NCI-H345 treated with DMSO at 0.1 percent for 48 hours (cell line): ENCODE results near the gene NHSL1.
A peak's percentile ranks its signal among the peaks of the same experiment; 100 is the strongest.

Source experiments
- DNase-seq: peaks from one replicate; lab custom pipeline; 2025; ENCODE audit not compliant: unreplicated experiment; lab: John Stamatoyannopoulos, UW

NHSL1 gene

DNA sequence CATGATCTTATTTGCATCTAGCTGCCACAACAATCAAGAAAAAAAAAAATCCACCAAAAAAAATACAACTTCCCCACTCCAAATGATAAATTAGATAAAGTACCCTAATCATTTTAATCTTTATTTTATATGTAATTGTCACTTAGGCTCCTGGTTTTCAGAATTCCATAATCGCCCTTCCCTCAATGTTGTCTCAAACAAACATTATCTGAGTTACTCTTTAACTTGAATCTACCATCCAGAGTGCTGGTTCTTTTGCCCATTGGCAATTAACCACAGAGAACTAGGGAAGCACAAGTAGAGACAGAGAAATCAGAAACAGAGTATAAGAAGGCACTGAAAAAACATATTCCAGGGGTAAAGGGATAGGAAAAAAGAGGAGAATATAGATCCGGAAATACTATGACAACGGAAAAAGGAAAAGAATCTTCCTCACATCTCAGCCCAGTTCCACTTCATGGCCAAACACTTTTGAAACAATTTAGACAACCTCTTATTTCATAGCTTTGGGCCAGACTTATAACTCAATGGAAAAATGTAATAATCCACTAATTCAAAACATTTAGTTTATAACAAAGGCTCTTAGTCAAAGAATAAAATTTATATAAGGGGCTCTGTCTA, 861 bp upstream of the NHSL1 start:
- no peak for DNase-seq

GRCh38 chr6:138498629-138499302, 528 bp downstream of the NHSL1 start:
- DNase-seq, result no peak

- no peak for DNase-seq
These were observed 2.0 kb downstream of the NHSL1 start for GRCh38 chr6:138497286-138497685.

DNA sequence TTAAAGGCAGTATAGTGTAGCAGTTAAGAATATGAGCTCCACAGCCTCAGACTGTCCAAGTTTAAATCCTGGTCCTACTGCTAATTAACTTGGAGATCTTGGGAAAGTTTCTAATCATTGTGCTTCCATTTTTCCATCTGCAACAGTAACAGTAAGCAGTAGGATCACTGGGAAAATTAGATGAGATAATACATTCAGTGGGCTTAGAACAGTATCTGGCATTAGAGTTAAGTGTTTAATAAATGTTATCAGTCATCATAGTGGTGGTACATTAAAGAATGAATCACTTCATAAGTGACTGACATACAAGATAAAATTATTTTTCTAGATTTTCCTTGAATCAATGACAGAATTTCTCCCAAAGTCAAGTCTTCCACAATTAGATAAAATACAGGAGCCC, 5.0 kb downstream of the NHSL1 start:
- no peak for DNase-seq

- no peak for DNase-seq
These were observed 5.9 kb downstream of the NHSL1 start for GRCh38 chr6:138493413-138493812.

DNA sequence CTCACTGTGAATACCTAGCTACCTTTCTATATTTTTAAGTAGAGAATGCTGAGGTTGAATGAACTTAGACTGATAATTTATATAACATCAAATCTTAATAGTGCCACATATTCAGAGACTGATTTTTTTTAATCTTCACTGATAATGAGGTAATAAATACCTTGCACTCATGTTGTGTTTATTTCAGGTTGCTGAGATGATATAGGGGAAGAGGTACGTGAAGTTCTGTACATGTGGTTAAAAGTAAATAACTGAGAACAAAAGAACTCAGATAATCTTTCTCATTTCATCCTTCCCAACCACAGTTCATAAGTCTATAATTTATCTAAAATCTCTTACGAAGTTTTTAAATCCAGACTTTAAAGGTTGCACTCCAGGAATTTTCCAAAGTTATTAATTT, 6.4 kb downstream of the NHSL1 start:
- DNase-seq, result no peak

GRCh38 chr6:138492113-138492512, 7.2 kb downstream of the NHSL1 start:
- DNase-seq, result peak; percentile 62

DNA sequence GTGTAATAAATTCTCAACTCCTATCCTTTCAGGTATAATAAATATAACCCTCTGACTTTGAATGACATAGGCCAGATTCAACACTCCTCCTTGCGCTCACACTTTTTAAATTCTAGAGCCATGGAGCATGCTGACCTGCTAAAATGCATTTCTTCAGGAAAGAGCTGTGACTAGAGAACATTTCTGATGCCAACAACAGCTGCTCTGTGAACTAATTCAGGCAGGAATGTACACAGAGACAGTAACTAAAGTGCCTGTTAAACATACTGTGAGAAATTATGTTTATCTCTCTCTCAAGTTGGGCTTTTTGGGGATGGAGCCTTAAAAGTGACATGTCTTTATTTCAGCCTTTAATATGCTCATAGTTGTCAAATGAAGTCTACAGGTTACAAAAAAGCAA, 8.3 kb downstream of the NHSL1 start:
- no peak for DNase-seq

DNA sequence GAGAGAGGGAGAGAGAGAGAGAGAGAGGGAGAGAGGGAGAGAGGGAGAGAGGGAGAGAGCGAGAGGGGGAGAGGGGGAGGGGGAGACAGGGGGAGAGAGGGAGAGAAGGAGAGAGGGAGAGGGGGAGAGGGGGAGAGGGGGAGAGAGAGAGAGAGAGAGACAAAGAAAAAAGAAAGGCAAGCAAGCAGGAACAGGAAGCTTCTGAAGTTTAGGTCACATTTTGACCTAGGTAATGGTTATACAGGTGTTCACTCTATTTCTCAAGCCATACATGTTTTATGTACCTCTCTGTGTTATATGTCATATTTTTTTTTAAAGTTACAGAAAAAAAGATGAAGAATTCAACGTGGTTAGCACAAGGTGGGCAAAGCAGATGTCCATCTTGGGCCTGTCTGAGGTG, 9.4 kb downstream of the NHSL1 start:
- DNase-seq, result no peak

DNA sequence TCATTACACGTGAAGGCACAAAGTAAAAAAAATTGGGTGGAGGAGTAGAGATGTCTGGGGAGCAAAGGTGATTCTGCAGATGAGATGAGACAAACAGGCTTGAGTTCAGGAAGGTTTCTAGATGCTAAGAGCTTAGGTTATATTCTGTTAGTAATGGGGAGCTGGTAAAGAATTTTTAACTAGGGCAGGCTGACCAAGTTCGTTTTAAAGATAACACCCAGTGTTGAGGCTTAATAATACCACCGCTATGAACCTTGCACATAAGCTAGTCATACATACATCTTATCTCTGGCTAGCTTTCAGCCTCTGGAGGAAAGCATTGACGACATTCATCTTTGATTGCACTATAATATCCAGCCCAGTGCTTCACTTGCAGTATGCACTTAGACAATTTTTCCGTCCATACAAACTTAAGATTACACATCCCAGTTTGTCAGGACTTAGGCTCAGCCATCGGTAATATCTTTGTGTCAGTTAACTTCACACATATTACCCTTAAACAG, 12.1 kb downstream of the NHSL1 start:
- DNase-seq, result no peak

GRCh38 chr6:138486249-138487101, 12.8 kb downstream of the NHSL1 start:
- peak; percentile 47 for DNase-seq

- no peak for DNase-seq
These were observed 13.6 kb downstream of the NHSL1 start for GRCh38 chr6:138485586-138486248.

GRCh38 chr6:138485005-138485545, 14.2 kb downstream of the NHSL1 start:
- peak; percentile 20 for DNase-seq

DNA sequence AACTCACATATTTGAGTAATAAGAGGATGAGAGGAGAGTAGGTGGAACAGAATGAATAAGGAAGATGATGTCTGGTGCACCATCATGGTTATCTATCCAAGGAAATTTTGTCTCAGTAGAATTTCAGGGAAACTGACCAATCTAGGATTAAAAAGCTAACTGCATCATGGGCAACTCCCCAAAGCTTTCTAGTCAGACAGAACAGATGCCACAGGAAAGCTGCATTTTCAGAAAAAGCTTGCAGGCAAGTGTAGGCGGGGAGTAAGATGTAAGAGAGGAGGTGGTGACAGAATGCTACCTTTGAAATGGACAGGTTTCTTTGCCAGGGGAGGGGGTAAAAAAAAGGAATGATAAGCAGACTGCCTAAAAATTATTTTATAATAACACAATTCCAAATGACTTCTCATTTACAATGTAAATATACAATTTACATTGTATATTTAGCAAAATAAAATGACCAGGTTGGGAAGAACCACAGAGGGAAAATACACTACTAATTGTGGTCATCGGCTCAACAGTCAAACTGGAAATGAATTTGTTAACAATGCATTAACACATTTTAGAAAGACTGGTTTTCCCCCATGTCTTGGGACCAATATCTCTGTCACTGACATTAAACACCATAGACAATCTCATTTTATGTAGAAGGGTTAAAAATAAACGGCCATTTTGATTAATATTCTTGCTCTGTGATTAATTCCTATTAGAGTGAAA, 15.1 kb downstream of the NHSL1 start:
- no peak for DNase-seq

DNA sequence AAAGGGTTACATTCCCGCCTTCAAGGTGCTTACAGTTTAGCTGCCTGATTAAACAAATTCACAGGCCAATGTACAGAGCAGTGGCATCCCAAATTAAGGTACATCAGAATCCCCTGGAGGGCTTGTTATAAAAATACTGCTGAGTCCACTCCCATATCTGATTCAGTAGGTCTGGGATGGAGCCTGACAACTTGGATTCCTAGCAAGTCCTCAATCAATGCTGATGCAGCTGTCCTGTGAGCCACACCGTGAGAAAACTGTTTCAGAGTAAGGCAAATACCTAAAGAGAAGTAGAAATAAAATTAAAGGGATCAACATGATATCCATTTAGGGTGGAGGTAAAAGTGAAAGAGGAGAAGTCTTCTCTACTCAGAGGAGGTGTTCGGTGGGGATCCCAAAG, 16.5 kb downstream of the NHSL1 start:
- DNase-seq, result no peak

DNA sequence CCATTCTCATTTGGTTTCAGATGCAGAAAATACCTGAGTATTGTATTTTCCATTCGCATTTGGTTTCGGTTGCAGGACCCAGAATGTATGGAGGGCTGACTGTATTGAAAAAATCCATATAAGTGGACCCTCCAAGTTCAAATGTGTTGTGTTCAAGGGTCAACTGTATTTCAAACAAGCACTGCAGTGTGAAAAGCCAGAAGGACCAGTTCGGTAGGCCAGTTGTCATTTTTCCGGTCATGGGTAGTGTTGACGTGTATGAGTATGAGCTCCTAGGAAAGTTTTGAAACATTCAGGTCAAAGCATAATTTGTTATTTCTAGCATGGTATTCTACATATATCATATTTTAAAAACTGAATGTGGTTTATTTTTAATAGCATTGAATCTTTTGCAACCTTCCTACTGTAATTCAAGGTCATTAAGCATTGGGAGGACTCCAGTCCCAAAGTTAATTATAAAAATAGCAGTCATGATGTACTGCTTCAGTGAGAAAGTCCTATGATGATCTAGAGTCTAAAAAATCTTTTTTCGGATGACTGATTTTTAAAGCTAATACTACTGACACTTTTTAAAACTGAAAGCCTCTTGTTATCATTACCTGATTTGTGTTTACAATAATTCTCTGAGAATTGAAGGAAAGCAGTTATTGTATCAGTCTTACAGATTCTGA, 18.9 kb downstream of the NHSL1 start:
- no peak for DNase-seq

DNA sequence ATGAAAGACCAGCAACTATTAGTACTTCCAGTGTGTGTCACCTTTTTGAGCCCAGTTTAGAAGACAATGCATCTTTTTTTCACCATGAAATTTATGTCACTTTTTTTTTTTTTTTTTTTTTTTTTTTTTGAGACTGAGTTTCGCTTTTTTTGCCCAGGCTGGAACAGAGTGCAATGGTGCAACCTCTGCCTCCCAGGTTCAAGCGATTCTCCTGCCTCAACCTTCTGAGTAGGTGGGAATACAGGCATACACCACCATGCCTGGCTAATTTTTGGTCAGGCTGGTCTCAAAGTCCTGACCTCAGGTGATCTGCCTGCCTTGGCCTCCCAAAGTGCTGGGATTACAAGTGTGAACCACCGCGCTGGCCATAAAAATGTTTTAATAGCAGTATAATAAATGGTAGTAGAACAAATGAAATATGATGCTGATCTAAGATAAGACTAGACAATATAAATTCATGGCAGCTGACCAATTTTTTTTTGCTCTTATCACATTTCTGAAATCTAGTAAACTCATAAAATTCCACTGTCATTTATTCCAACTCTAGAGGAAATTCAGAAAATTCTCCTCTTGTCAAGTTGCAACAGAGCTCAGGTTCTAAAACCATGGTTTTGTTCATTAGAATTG, 21.3 kb downstream of the NHSL1 start:
- DNase-seq, result no peak

DNA sequence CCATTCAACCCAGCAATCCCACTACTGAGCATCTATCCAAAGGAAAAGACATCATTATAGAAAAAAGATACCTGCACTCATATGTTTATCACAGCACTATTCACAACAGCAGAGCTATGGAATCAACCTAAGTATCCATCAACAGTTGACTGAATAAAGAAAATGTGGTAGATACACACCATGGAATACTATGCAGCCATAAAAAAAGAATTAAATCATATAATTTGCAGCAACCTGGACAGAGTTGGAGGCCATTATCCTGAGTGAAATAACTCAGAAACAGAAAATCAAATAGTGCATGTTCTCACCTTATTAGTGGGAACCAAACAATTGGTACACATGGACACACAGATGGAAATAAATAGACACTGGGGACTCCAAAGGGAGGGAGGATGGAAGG, 23.2 kb downstream of the NHSL1 start:
- no peak for DNase-seq

GRCh38 chr6:138473144-138473543, 26.1 kb downstream of the NHSL1 start:
- DNase-seq, result no peak
